Loucy (cell line): Measurements from ENCODE around the gene VARS1.
"Not testable (repeated sequence)": the region's sequence is repeated elsewhere in the genome, so short reads cannot be mapped to it uniquely, and the experiment has no call there.

Source experiments
- H2AFZ ChIP-seq: fragments of 200-600 bp; sonication (generic); 2 replicates; pipeline ENCODE4 v1.6.0; 2016; ENCODE audit warnings: antibody characterized with exemption, mild to moderate bottlenecking, low read length, moderate library complexity
- H3F3A ChIP-seq: fragments of 200-600 bp; 2 replicates; pipeline ENCODE4 v1.6.0; 2016; ENCODE audit warnings: antibody characterized with exemption, low read depth, mild to moderate bottlenecking
- H3K27me3 ChIP-seq: fragments of 200-600 bp; sonication (generic); 2 replicates; pipeline ENCODE4 v1.6.1; 2014; ENCODE audit warnings: low read length, mild to moderate bottlenecking; ENCODE audit not compliant: insufficient read depth, poor library complexity, severe bottlenecking
- H3K36me3 ChIP-seq: fragments of 200-600 bp; sonication (generic); 2 replicates; pipeline ENCODE4 v1.6.1; 2016; ENCODE audit warnings: low read length; ENCODE audit not compliant: insufficient read depth
- H3K4me1 ChIP-seq: fragments of 200-600 bp; sonication (generic); 2 replicates; pipeline ENCODE4 v1.5.1; 2014; ENCODE audit warnings: low read length, mild to moderate bottlenecking; ENCODE audit not compliant: insufficient read depth, poor library complexity, severe bottlenecking
- H3K4me2 ChIP-seq: fragments of 200-600 bp; sonication (generic); 2 replicates; pipeline ENCODE4 v1.6.0; 2014; ENCODE audit warnings: antibody characterized with exemption, low read length, low read depth, mild to moderate bottlenecking; ENCODE audit not compliant: poor library complexity, severe bottlenecking
- H3K4me3 ChIP-seq: fragments of 200-600 bp; sonication (generic); 2 replicates; pipeline ENCODE4 v1.5.1; 2014; ENCODE audit warnings: low read length, mild to moderate bottlenecking, mixed read lengths; ENCODE audit not compliant: poor library complexity, severe bottlenecking
- H3K79me2 ChIP-seq: fragments of 200-600 bp; sonication (generic); 2 replicates; pipeline ENCODE4 v1.6.1; 2014; ENCODE audit warnings: low read length; ENCODE audit not compliant: insufficient read depth
- H3K9ac ChIP-seq: fragments of 200-600 bp; sonication (generic); 2 replicates; pipeline ENCODE4 v1.6.0; 2014; ENCODE audit warnings: mild to moderate bottlenecking, low read depth, low read length, moderate library complexity; ENCODE audit not compliant: poor library complexity, severe bottlenecking
- H3K9me2 ChIP-seq: fragments of 200-600 bp; sonication (generic); replicated peaks from 2 replicates; pipeline ENCODE4 v1.6.1; 2016; ENCODE audit warnings: low read depth, low read length, mixed read lengths
- H3K9me3 ChIP-seq: fragments of 200-600 bp; sonication (generic); 2 replicates; pipeline ENCODE4 v1.6.1; 2014; ENCODE audit warnings: mild to moderate bottlenecking, antibody characterized with exemption, low read length, low read depth; ENCODE audit not compliant: insufficient read depth
- H4K20me1 ChIP-seq: fragments of 200-600 bp; sonication (generic); 2 replicates; pipeline ENCODE4 v1.6.0; 2014; ENCODE audit warnings: antibody characterized with exemption, low read length, mild to moderate bottlenecking; ENCODE audit not compliant: insufficient read depth, poor library complexity, severe bottlenecking
- CTCF ChIP-seq: fragments of 200-600 bp; sonication (generic); conservative IDR thresholded peaks from 2 replicates; pipeline ENCODE4 v1.5.1; 2014; ENCODE audit warnings: mild to moderate bottlenecking, antibody characterized with exemption, low read length
- EZH2phosphoT487 ChIP-seq: fragments of 200-600 bp; IDR thresholded peaks from 2 replicates; pipeline ENCODE4 v1.6.1; 2018; ENCODE audit warnings: antibody characterized with exemption, mild to moderate bottlenecking, moderate library complexity, borderline replicate concordance

Gene VARS1

GRCh38 chr6:31795616-31796298 is at the start of gene VARS1:
TSS of gene VARS1 (minus strand) at chr6:31795752. CDS start at chr6:31795217, 535 bp downstream.
- H2AFZ ChIP-seq, result peak within 1 kb of the TSS; percentile 83
- H3K79me2 ChIP-seq, result peaks cover 52% of the 10 kb centered on the region

GRCh38 chr6:31844507-31844906 is 49.0 kb upstream of the VARS1 start:
- H2AFZ ChIP-seq, result no peak overlapping the region
- no peaks in the 10 kb centered on the region for H3K4me1 ChIP-seq
- H4K20me1 ChIP-seq, result peaks cover 14% of the 10 kb centered on the region
- peaks cover 17% of the 10 kb centered on the region for H3K36me3 ChIP-seq
- H3K9me3 ChIP-seq, result no peaks in the 10 kb centered on the region
- TF ChIP-seq CTCF (no peak), EZH2phosphoT487 (no peak)
- no peaks in the 10 kb centered on the region for H3K9me2 ChIP-seq
- peaks cover 19% of the 10 kb centered on the region for H3F3A ChIP-seq
- H3K4me3 ChIP-seq, result no peak overlapping the region
- H3K9ac ChIP-seq, result no peak overlapping the region
- peaks cover 8% of the 10 kb centered on the region; the same call in 1 of the 2 replicates for H3K79me2 ChIP-seq
- H3K27me3 ChIP-seq, result no peaks in the 10 kb centered on the region
- no peak overlapping the region for H3K4me2 ChIP-seq

More at GRCh38 chr6:31795616-31796298, at the start of gene VARS1:
- Histone ChIP-seq H3K4me1 (peaks cover 49% of the 10 kb centered on the region), H3K9ac (peak within 1 kb of the TSS; percentile 96), H3F3A (peaks cover 9% of the 10 kb centered on the region; the same call in 1 of the 2 replicates), H4K20me1 (peaks cover 19% of the 10 kb centered on the region), H3K27me3 (peaks cover 7% of the 10 kb centered on the region), H3K9me3 (no peaks in the 10 kb centered on the region), H3K4me2 (peak within 1 kb of the TSS; percentile 90), H3K9me2 (no peaks in the 10 kb centered on the region), H3K36me3 (peaks cover under 1% of the 10 kb centered on the region; the same call in 1 of the 2 replicates), H3K4me3 (peak within 1 kb of the TSS; percentile 100)
- TF ChIP-seq CTCF (peak; percentile 66), EZH2phosphoT487 (no peak)

GRCh38 chr6:31842053-31842452 is 46.5 kb upstream of the VARS1 start:
- Histone ChIP-seq H3F3A (peaks cover 25% of the 10 kb centered on the region), H3K9me3 (no peaks in the 10 kb centered on the region), H3K4me2 (no peak overlapping the region), H4K20me1 (peaks cover 38% of the 10 kb centered on the region), H3K4me1 (peaks cover 20% of the 10 kb centered on the region), H3K36me3 (peaks cover 41% of the 10 kb centered on the region), H2AFZ (no peak overlapping the region), H3K4me3 (no peak overlapping the region), H3K9me2 (no peaks in the 10 kb centered on the region), H3K27me3 (no peaks in the 10 kb centered on the region), H3K79me2 (peaks cover 32% of the 10 kb centered on the region), H3K9ac (no peak overlapping the region)
- TF ChIP-seq EZH2phosphoT487 (no peak), CTCF (no peak)

- H2AFZ ChIP-seq, H3K27me3 ChIP-seq, H3K9me2 ChIP-seq, H3K9me3 ChIP-seq, H3K9ac ChIP-seq, H3K4me3 ChIP-seq: not testable (repeated sequence)
- Histone ChIP-seq H3K79me2 (peaks cover 55% of the 10 kb centered on the region), H3K4me2 (peak overlapping the region; percentile 100), H4K20me1 (peaks cover 58% of the 10 kb centered on the region), H3F3A (peaks cover 27% of the 10 kb centered on the region), H3K4me1 (peaks cover 34% of the 10 kb centered on the region), H3K36me3 (peaks cover 45% of the 10 kb centered on the region)
These were observed 44.2 kb upstream of the VARS1 start for GRCh38 chr6:31839779-31840126.
